OCI-LY1 (cell line): ENCODE data around the gene DYRK1A.

ENCODE experiments used
- H2AFZ ChIP-seq: fragments of 200-600 bp; sonication (generic), shearing (Covaris generic); 2 replicates; pipeline ENCODE4 v1.6.0; 2014; ENCODE audit warnings: antibody characterized with exemption, mild to moderate bottlenecking, low read length
- H3F3A ChIP-seq: fragments of 200-600 bp; sonication (generic), shearing (Covaris generic); 2 replicates; pipeline ENCODE4 v1.6.0; 2014; ENCODE audit warnings: mild to moderate bottlenecking, antibody characterized with exemption, low read length, moderate library complexity; ENCODE audit not compliant: insufficient read depth
- H3K27ac ChIP-seq: fragments of 200-600 bp; sonication (generic); 2 replicates; pipeline ENCODE4 v1.5.1; 2014; ENCODE audit warnings: low read length, mixed run types, mild to moderate bottlenecking, low read depth; ENCODE audit not compliant: poor library complexity, severe bottlenecking
- H3K27me3 ChIP-seq: fragments of 200-600 bp; sonication (generic); 2 replicates; pipeline ENCODE4 v1.6.0; 2014; ENCODE audit warnings: antibody characterized with exemption, mild to moderate bottlenecking, low read length, moderate library complexity; ENCODE audit not compliant: insufficient read depth
- H3K36me3 ChIP-seq: fragments of 200-600 bp; sonication (generic); 2 replicates; pipeline ENCODE4 v1.6.1; 2014; ENCODE audit warnings: mild to moderate bottlenecking, antibody characterized with exemption, low read length, moderate library complexity, mixed read lengths; ENCODE audit not compliant: insufficient read depth
- H3K4me1 ChIP-seq: fragments of 200-600 bp; sonication (generic); 2 replicates; pipeline ENCODE4 v1.5.1; 2014; ENCODE audit warnings: mild to moderate bottlenecking, low read length, moderate library complexity; ENCODE audit not compliant: insufficient read depth, severe bottlenecking
- H3K4me2 ChIP-seq: fragments of 200-600 bp; sonication (generic), shearing (Covaris generic); 2 replicates; pipeline ENCODE4 v1.6.1; 2014; ENCODE audit warnings: low read length
- H3K4me3 ChIP-seq: fragments of 200-600 bp; sonication (generic); 2 replicates; pipeline ENCODE4 v1.5.1; 2014; ENCODE audit warnings: low read length, low read depth, mild to moderate bottlenecking, mixed read lengths; ENCODE audit not compliant: poor library complexity, severe bottlenecking
- H3K79me2 ChIP-seq: fragments of 200-600 bp; shearing (Covaris generic); 2 replicates; pipeline ENCODE4 v1.6.1; 2016; ENCODE audit warnings: mixed run types, low read length, mixed read lengths; ENCODE audit not compliant: insufficient read depth
- H3K9ac ChIP-seq: fragments of 200-600 bp; sonication (generic), shearing (Covaris generic); 2 replicates; pipeline ENCODE4 v1.6.1; 2014; ENCODE audit warnings: mild to moderate bottlenecking, low read length, mixed read lengths
- H3K9me2 ChIP-seq: fragments of 200-600 bp; sonication (generic), shearing (Covaris generic); 2 replicates; pipeline ENCODE4 v1.6.1; 2014; ENCODE audit warnings: low read depth, mild to moderate bottlenecking, low read length, mixed read lengths
- H3K9me3 ChIP-seq: fragments of 200-600 bp; shearing (Covaris generic); 2 replicates; pipeline ENCODE4 v1.6.1; 2014; ENCODE audit warnings: low read length, mixed read lengths
- H4K20me1 ChIP-seq: fragments of 200-600 bp; sonication (generic), shearing (Covaris generic); 2 replicates; pipeline ENCODE4 v1.6.0; 2016; ENCODE audit warnings: mild to moderate bottlenecking, low read length; ENCODE audit not compliant: insufficient read depth
- CTCF ChIP-seq: fragments of 200-600 bp; sonication (generic), shearing (Covaris generic); IDR thresholded peaks from 2 replicates; pipeline ENCODE4 v1.5.1; 2017; ENCODE audit warnings: mild to moderate bottlenecking, antibody characterized with exemption, low read length, moderate library complexity, mixed read lengths
- EZH2 ChIP-seq: fragments of 200-600 bp; sonication (generic), shearing (Covaris generic); IDR thresholded peaks from 2 replicates; pipeline ENCODE4 v1.8.0; 2017; ENCODE audit warnings: borderline replicate concordance, mixed run types, mild to moderate bottlenecking, antibody characterized with exemption, low read length, moderate library complexity, mixed read lengths

DYRK1A gene

GRCh38 chr21:37381883-37382585, 15.5 kb downstream of the DYRK1A start:
- Histone ChIP-seq H3K79me2 (peaks cover 100% of the 10 kb centered on the region), H3K36me3 (peaks cover 4% of the 10 kb centered on the region; the same call in 1 of the 2 replicates), H3F3A (no peaks in the 10 kb centered on the region), H3K4me1 (peaks cover 12% of the 10 kb centered on the region), H3K9ac (no peak overlapping the region), H3K4me3 (no peak overlapping the region), H3K9me3 (no peaks in the 10 kb centered on the region), H3K27ac (no peak overlapping the region), H2AFZ (no peak overlapping the region), H3K9me2 (no peaks in the 10 kb centered on the region), H3K27me3 (no peaks in the 10 kb centered on the region), H4K20me1 (no peaks in the 10 kb centered on the region), H3K4me2 (no peak overlapping the region)
- TF ChIP-seq EZH2, result no peak
- TF ChIP-seq CTCF, result no peak

- Histone ChIP-seq H3K79me2 (peaks cover 100% of the 10 kb centered on the region), H3K4me1 (peaks cover 12% of the 10 kb centered on the region), H3K4me3 (no peak overlapping the region), H3K27ac (no peak overlapping the region), H4K20me1 (no peaks in the 10 kb centered on the region), H3K9ac (no peak overlapping the region), H3K9me3 (no peaks in the 10 kb centered on the region), H3K4me2 (no peak overlapping the region), H3F3A (no peaks in the 10 kb centered on the region), H3K27me3 (no peaks in the 10 kb centered on the region), H2AFZ (no peak overlapping the region), H3K36me3 (peaks cover 4% of the 10 kb centered on the region; the same call in 1 of the 2 replicates), H3K9me2 (no peaks in the 10 kb centered on the region)
- TF ChIP-seq CTCF (no peak), EZH2 (no peak)
Observed at GRCh38 chr21:37383086-37383485, 16.5 kb downstream of the DYRK1A start.

GRCh38 chr21:37383784-37384311, 17.3 kb downstream of the DYRK1A start:
- Histone ChIP-seq H2AFZ (no peak overlapping the region), H3K4me3 (no peak overlapping the region), H3K4me2 (no peak overlapping the region), H3K9me2 (no peaks in the 10 kb centered on the region), H3K27me3 (no peaks in the 10 kb centered on the region), H3K9ac (no peak overlapping the region), H3K27ac (no peak overlapping the region), H3F3A (no peaks in the 10 kb centered on the region), H3K36me3 (peaks cover 4% of the 10 kb centered on the region; the same call in 1 of the 2 replicates), H3K9me3 (no peaks in the 10 kb centered on the region), H4K20me1 (no peaks in the 10 kb centered on the region), H3K79me2 (peaks cover 100% of the 10 kb centered on the region), H3K4me1 (peaks cover 12% of the 10 kb centered on the region)
- TF ChIP-seq CTCF (no peak), EZH2 (no peak)
